ENCODE data around the gene ZDHHC6. TPM values are rescaled to one million over a fixed set of nuclear protein-coding genes. Genes with fewer than 3 reads are reported as not detected.

The ZDHHC6 gene
- total RNA-seq, 2 experiments from 2014 or later: 36.6 to 37.6 TPM

DNA sequence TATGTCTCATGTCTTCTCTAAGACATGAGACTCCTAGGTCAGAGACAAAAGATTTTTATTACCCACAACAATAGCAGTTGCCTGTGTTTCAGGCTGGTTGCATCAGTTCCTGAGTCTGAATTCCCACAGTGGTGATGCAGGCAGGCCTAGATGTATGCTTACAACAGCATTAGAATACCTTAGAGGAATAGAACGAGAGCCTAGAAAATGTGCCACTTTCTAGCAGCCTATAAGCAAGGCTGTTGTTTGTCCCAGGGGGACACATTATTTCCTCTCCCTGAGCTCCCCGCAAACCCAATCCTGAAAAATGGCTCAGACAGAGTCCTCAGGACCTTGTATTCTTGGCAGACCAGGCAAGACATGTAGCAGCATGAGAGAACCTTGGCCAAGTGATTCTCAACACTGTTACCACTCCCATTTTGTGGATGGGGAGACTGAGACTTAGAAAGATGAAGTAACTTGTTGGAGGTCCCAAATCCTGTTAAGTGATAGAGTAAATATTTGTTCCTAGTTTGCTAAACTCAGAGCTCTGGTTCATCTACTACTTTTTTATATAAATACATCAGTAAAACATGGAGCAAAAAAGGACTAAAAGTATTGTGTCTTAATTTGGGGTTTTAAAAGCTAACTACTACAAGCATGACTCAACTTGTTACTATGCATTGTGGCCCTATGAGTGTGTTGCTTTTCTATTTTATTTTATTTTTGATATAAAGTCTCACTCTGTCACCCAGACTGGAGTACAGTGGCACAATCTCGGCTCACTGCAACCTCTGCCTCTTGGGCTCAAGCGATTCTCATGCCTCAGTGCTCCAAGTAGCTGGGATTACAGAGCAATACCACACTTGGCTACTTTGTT, 14.5 kb upstream of the ZDHHC6 start:
- intact Hi-C loops (cut with micrococcal nuclease): no loop called here
- POLR2A ChIA-PET: interaction anchor here (0.7 to 6.7 kb wide), 3 partner anchors 15 to 32 kb away, joined by 3 to 33 read pairs (median 3); partner anchors contain the start of genes VTI1A and ZDHHC6
- Mint-ChIP-seq H3K27me3 (no peaks in the 10 kb centered on the region), H3K36me3 (ENCODE audit: low read depth) (peaks cover 45% of the 10 kb centered on the region), H3K9me3 (no peaks in the 10 kb centered on the region), H3K27ac (peak overlapping the region; percentile 96), H3K4me3 (no peak overlapping the region), H3K4me1 (ENCODE audit: low read depth) (peaks cover 37% of the 10 kb centered on the region)
- CTCF ChIA-PET: interaction anchor here (1.1 to 3.7 kb wide), 2 partner anchors 9 to 10 kb away, joined by 5 to 31 read pairs; no protein-coding TSS in a partner anchor
- DNase-seq: peak; percentile 80
- no peak for TF ChIP-seq CTCF (IDR thresholded peaks at IDR 0.05)
- ATAC-seq: peak; percentile 83

DNA sequence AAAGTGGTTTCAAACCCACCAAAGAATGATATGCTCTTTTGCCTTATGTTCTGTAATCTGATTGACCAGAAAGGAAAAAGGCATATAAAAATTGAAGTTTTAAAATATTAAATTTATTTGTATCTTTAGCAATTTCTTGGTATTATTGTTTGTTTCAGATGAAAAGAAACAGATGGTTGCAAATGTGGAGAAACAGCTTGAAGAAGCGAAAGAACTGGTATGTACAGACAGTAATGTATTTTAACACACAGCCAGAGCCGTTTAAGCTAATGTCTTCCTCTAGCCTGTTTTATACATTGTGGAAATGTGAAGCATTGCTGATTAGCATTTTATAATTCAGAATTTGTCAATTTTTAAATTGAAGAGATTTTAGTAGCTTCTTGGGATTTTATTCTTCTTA, 13.7 kb upstream of the ZDHHC6 start:
- no peak for TF ChIP-seq CTCF (IDR thresholded peaks at IDR 0.05)
- Mint-ChIP-seq H3K36me3 (ENCODE audit: low read depth) (peaks cover 39% of the 10 kb centered on the region), H3K9me3 (no peaks in the 10 kb centered on the region), H3K27me3 (no peaks in the 10 kb centered on the region), H3K27ac (peak overlapping the region; percentile 96), H3K4me3 (no peak overlapping the region), H3K4me1 (ENCODE audit: low read depth) (peaks cover 36% of the 10 kb centered on the region)
- ATAC-seq (no peak), DNase-seq (no peak)
- ChIA-PET CTCF (interaction anchor here (1.1 to 3.7 kb wide), 3 partner anchors 8 to 14 kb away, joined by 5 to 31 read pairs (median 7); partner anchors contain the start of genes VTI1A and ZDHHC6), POLR2A (interaction anchor here (6.7 kb wide), 1 partner anchor 14 kb away, joined by 33 read pairs; the partner anchor contains the start of genes VTI1A and ZDHHC6)
- intact Hi-C loops (cut with micrococcal nuclease): no loop called here

DNA sequence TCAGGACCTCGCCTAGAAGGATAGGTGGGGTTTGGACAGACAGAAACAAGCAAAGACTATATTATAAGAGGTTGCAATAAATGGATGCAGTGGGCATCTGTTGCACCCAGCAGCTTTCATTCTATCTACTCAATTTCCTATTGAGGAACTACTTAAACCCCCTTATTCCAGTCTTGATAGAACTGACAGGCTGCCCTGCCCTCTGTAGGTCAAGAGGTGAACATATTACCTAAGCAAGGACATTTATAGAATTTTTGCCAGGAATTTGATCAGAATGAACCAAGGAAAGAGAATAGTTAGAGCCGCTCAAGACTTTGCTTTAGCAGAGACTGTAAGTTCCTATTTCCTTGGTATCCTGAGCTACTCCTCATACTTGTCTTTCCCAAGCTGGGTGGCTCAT, 9.8 kb upstream of the ZDHHC6 start:
- POLR2A ChIA-PET: interaction anchor here (0.6 to 2.3 kb wide), 5 partner anchors 8 to 74 kb away, joined by 3 to 12 read pairs (median 4); partner anchors contain the start of genes VTI1A and ZDHHC6
- no peak overlapping the region for H3K4me3 Mint-ChIP-seq
- CTCF ChIA-PET: interaction anchor here (0.6 to 2.3 kb wide), 7 partner anchors 8 to 22 kb away, joined by 3 to 19 read pairs (median 4); partner anchors contain the start of genes VTI1A and ZDHHC6
- peaks cover 28% of the 10 kb centered on the region for H3K4me1 Mint-ChIP-seq (ENCODE audit: low read depth)
- DNase-seq (peak; percentile 21), ATAC-seq (no peak)
- peaks cover 13% of the 10 kb centered on the region for H3K36me3 Mint-ChIP-seq (ENCODE audit: low read depth)
- no peaks in the 10 kb centered on the region for H3K9me3 Mint-ChIP-seq
- peak; percentile 35 for TF ChIP-seq CTCF (IDR thresholded peaks at IDR 0.05)
- intact Hi-C loops (cut with micrococcal nuclease): no loop called here
- H3K27ac Mint-ChIP-seq: no peak overlapping the region
- H3K27me3 Mint-ChIP-seq: no peaks in the 10 kb centered on the region

DNA sequence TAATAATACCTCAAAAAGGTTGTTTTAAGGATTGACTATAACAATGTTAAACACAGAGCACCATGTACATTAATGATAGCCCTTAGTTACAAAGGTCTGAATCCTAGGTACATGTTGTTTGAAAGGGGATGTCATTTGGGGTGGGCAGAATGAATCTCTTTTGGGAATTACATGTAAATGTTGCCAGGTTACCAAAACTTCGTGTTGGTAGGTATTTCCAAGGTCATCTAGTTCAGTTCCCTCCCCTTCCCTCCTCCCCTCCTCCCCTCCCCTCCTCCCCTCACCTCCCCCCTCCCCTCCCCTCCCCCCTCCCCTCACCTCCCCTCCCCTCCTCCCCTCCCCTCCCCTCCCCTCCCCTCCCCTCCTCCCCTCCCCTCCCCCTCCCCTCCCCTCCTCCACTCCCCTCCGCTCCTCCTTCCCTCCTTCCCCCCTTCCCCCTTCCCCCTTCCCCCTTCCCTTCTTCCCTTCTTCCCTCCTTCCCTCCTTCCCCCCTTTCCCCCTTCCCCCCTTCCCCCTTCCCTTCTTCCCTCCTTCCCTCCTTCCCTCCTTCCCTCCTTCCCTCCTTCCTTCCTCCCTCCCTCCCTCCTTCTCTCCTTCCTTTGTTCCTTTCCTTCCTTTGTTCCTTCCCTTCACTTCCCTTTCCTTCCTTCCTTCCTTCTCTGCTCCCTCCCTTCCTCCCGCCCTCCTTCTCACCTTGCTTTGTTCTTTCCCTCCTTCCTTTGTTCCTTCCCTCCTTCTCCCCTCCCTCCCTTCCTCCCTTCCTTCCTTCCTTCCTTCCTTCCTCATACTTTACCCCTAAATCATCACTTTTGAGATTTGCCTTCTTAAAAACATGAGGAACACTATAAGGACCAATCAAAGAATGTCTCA, 8.4 kb upstream of the ZDHHC6 start:
- H3K27ac Mint-ChIP-seq: peak overlapping the region; percentile 87
- H3K9me3 Mint-ChIP-seq: no peaks in the 10 kb centered on the region
- ChIA-PET POLR2A (interaction anchor here (0.8 to 2.3 kb wide), 5 partner anchors 8 to 80 kb away, joined by 3 to 12 read pairs (median 3); partner anchors contain the start of genes VTI1A and ZDHHC6), CTCF (interaction anchor here (0.9 to 2.3 kb wide), 2 partner anchors 16 to 69 kb away, joined by 3 to 19 read pairs; no protein-coding TSS in a partner anchor)
- H3K4me1 Mint-ChIP-seq (ENCODE audit: low read depth): peaks cover 23% of the 10 kb centered on the region
- DNase-seq (no peak), ATAC-seq (no peak)
- intact Hi-C loops (cut with micrococcal nuclease): no loop called here
- TF ChIP-seq CTCF (IDR thresholded peaks at IDR 0.05): no peak
- peak overlapping the region; percentile 16 for H3K4me3 Mint-ChIP-seq
- H3K36me3 Mint-ChIP-seq (ENCODE audit: low read depth): peaks cover 10% of the 10 kb centered on the region
- no peaks in the 10 kb centered on the region for H3K27me3 Mint-ChIP-seq

All from activated CD8-positive, alpha-beta T cell treated with anti-CD3 and anti-CD28 coated beads for 36 hours (primary cell).